GM19467 (cell line): Measurements from ENCODE around the gene HIP1R.
"Not testable (repeated sequence)": the region's sequence is repeated elsewhere in the genome, so short reads cannot be mapped to it uniquely, and the experiment has no call there.

Source experiments
- ATAC-seq: cut with Tn5 transposase; IDR thresholded peaks from one replicate; pipeline ENCODE4 v1.9.1; 2021; ENCODE audit warnings: mild to moderate bottlenecking, moderate library complexity; ENCODE audit not compliant: unreplicated experiment

HIP1R gene

GRCh38 chr12:122892724-122893123 lies 57.5 kb downstream of the HIP1R start:
- ATAC-seq: not testable (repeated sequence)

- no peak for ATAC-seq
Observed at GRCh38 chr12:122893208-122894153, 58.2 kb downstream of the HIP1R start.

DNA sequence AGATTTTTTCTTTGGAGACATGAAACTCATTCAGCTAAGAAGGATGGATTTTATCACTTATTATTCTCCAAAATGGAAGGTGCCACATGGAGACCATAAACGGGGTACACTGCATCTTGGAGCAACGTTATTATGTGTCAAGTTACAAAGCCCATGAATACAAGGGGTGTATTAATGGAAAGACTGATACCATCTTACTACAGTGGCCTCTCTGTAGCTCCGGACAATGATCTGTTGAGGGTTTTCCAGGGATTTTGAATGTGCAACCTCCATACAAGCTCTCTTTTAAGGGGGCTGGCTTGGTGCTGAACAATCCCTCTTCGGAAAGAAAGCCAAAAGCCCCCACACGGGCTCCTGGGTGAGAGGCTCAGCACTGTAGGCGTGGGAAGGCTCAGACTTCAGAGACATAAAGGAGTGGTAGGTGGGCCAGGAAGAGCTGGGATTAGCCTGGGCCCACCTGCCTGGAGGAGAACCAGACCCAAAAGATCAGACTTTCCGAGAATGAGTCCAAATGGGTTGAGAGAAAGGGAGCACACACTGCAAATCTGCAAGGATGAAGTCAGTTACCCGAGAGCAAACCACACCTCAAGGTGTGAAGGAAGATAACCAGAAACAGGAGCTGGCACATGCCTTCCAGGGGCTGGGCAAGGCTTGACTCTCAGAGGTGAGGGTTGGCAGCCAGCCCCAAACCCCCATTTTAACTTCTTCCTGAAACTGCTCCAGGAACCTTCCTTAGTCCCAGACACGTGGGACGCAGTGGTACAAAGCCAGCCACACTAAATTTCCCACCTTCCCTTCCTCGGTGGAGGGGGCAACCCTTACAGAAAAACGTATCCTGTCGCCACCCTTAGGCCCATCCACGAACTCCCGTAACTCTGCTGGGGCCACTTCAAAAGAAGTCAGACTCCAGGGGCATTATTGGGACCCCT lies 59.2 kb downstream of the HIP1R start:
- no peak for ATAC-seq

DNA sequence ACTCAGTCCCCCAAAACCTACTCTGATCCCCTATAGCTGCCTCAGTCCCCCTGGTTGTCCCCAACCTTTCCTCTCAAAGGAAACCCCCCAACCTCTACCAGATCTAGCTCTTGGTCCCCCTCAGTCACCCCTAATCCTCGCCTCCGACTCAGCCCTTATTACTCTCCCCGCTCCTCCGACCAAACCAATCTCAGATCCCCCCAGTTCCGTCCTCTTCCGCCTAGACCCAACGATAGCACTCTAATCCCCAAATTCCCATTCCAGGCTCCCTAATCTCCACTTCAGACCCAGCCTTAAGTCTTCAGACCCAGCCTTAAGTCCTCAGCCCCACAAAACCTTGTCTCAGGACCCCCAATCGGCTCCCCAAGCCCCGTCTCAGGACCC lies 60.1 kb downstream of the HIP1R start:
- ATAC-seq: no peak

DNA sequence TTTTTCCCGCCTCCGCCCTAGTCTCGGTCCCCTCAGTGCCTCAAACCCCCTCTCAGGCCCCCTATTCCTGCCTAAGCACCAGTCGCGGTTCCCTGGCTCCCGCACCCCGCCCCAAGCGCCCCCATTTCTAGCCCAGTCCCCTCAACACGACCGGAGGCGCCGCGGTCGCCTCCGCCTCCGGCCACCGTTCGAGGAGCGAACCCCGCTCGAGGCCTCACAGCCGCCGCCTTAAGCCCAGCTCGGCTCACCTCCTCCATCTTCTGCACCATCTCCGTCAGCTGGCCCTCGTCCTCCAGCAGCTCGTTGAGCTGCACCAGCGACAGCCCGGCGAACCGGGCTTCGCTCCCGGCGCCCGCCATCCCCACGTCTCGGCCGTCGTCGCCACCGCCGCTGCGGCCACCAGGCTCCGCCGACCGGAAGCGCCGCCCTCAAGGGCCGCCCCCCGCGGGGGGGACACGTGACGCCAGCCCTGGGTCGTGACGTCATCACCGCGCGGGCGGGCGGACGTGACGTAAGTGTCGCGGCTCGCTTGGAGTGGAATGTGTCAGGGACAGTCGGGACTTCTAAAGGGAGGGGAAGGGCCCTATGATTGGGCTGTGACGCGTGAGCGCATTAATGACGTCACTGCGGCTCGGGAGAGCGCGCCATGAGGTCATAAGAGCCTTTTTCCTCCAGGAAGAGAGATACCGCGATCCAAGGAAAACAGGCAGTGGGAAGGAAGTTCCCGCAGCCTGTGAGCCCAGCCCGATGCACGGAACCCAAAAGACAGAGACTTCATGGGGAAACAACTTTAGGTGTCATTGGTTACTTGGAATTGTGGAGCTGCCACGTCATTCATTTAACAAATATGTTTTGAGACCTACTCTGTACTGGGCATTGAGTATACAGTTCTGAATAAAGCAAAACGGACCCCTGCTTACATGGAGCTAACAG lies 60.7 kb downstream of the HIP1R start, which contains the start of gene VPS37B:
Gene VPS37B, minus strand, starts transcription at position 421 of the 933 bp plus-strand sequence. Its CDS starts 62 bp downstream, at position 359.
- no peak for ATAC-seq

GRCh38 chr12:122896662-122897061 lies 61.4 kb downstream of the HIP1R start:
- no peak for ATAC-seq

DNA sequence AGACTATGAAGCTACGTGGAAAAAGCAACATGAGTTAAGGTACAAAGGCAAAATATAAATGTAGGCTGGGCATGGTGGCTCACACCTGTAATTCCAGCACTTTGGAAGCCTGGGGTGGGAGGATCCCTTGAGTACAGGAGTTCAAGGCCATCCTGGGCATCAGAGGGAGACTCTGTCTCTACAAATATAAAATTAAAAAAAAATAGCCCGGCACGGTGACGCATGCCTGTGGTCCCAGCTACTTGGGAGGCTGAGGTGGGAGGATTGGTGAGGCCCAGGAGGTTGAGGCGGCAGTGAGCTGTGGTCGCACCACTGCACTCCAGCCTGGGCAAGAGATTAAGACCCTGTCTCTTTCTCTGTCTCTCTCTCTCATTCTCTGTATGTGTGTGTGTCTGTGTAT lies 64.6 kb downstream of the HIP1R start:
- ATAC-seq: no peak

DNA sequence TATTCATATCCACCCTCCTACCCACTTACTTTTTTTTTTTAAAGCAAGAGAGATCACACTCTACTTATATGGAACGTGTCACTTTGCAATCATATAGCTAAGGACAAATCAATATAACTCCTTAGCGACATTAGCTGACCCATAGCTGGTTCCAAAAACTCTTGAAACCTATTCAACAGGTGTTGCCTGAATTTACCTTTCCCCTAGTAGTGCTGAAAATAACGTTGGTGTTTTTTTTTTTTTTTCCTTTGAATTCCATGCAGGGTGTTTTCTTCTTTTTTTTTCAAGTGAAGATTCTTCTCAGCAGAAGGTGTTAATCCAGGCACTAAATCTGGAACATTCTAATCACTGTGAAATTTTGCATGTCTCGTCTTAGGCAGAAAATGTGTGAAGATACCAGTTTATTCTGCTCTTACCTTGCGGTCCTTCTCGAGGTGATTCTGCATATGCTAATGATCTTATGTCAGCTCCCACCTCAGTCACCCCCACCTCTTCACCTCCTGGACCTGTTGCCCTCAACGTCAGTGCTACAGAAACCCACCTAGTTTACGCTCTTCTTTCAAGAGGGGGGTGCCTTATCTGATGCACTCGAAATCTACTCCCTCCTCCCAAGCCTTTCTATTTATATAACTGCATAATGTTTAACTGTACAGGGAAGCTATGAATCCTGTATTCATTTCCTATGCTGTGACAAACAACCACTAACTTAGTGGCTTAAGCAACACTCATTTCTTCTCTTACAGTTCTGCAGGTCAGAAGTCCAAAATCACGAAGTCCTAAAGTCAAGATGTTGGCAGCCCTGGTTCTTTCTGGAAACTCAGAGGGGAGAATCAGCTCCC lies 67.8 kb downstream of the HIP1R start:
- ATAC-seq: no peak

- no peak for ATAC-seq
Observed at GRCh38 chr12:122903693-122904034, 68.4 kb downstream of the HIP1R start.

- not testable (repeated sequence) for ATAC-seq
Observed at GRCh38 chr12:122905258-122905657, 70.0 kb downstream of the HIP1R start.

DNA sequence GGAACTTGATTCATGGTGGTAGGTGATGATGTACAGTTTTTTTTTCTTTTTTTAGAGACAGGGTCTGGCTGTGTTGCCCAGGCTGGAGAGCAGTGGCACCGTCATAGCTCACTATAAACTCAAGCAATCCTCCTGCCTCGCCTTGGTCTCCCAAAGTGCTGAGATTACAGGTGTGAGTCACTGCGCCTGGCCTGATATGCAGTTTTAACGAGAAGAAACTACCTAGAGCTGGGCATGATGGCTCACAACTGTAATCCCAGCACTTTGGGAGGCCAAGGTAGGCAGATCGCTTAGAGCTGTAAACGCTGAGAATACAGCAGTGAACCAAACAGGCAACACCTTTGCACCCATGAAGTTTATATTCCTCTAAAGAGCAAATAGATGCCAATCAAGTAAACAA lies 73.7 kb downstream of the HIP1R start:
- no peak for ATAC-seq

DNA sequence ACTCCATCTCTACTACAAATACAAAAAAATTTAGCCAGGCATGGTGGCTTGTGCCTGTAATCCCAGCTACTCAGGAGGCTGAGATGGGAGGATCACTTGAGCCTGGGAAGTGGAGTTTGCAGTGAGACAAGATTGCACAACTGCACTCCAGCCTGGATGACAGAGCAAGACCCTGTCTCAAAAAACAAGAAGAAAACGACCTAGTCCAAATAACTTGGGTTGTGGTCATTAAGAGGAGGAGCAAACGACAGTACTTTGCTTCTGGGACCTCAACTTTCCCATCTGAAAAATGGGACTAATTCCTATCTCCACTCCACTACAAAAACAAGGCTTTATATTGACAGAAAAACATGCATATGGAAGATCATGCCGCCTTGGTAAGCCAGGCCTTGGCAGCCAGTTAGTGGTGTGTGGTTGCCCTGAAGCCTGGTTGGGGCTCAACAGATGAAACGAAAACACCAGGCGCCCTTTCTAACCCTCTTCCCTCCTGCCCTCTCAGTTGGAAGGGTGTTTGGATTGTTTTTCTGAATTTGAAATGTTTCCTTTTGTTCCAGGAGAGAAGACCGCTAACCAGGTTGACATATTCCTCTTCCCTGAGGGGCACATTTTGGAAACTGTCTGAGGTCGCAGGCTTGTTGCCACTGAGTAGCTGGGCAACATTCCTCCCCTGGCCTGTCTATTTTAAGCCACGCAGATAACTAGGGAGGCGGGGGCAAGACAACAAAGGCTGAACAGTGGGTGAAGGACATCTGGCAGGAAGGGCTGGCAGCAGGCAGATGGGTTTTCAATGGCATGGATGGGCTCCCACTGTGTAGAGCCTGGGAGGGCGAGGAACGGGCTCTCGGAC lies 74.4 kb downstream of the HIP1R start:
- ATAC-seq: no peak
